SH-SY5Y (cell line): ENCODE measurements around the gene TRIM9.

Source experiments
- GATA2 ChIP-seq: IDR thresholded peaks from 2 replicates; pipeline ENCODE4 v1.6.1; 2011; ENCODE audit warnings: mild to moderate bottlenecking, low read depth, low read length
- GATA3 ChIP-seq: IDR thresholded peaks from 2 replicates; pipeline ENCODE4 v1.6.1; 2011; ENCODE audit warnings: low read depth, mild to moderate bottlenecking, low read length, moderate library complexity

GRCh38 chr14:51041108-51041531 is 53.8 kb downstream of the TRIM9 start:
- TF ChIP-seq GATA2 (no peak), GATA3 (no peak)
